OCI-LY7 (cell line): Measurements from ENCODE around the gene PKHD1. TPM values are rescaled to one million over a fixed set of nuclear protein-coding genes. Genes with fewer than 3 reads are reported as not detected.
"Not testable (repeated sequence)": the region's sequence is repeated elsewhere in the genome, so short reads cannot be mapped to it uniquely, and the experiment has no call there.

Source experiments
- BruUV-seq: library from RNA; stranded (reverse); fragments of 400-500 nt; replicated peaks from 2 replicates; lab custom pipeline; 2021; lab: Mats Ljungman, UMichigan
- CTCF ChIA-PET: fragments of 300-600 bp; sonication (Branson Sonifier 250); formaldehyde crosslinking; loops from one replicate; lab custom pipeline; 2022; ENCODE audit warnings: antibody characterized with exemption; ENCODE audit not compliant: unreplicated experiment; lab: Charles Lee
- POLR2A ChIA-PET: fragments of 300-600 bp; sonication (Branson Sonifier 250); formaldehyde crosslinking; loops from one replicate; lab custom pipeline; 2022; ENCODE audit warnings: antibody characterized with exemption; lab: Charles Lee
- DNase-seq: peaks from one replicate; pipeline ENCODE4 v3.0.0-alpha.2; 2015; ENCODE audit warnings: low spot score
- H2AFZ ChIP-seq: fragments of 200-600 bp; sonication (generic), shearing (Covaris generic); 2 replicates; pipeline ENCODE4 v1.6.1; 2014; ENCODE audit warnings: mild to moderate bottlenecking, antibody characterized with exemption, low read length, moderate library complexity
- H3K27ac ChIP-seq: fragments of 200-600 bp; sonication (generic); 2 replicates; pipeline ENCODE4 v1.5.1; 2014; ENCODE audit warnings: mixed run types, low read depth, mild to moderate bottlenecking, moderate library complexity, low read length, inconsistent platforms; ENCODE audit not compliant: poor library complexity, severe bottlenecking
- H3K36me3 ChIP-seq: fragments of 200-600 bp; sonication (generic); 2 replicates; pipeline ENCODE4 v1.6.1; 2014; ENCODE audit warnings: mild to moderate bottlenecking, antibody characterized with exemption, low read length, moderate library complexity, mixed read lengths; ENCODE audit not compliant: insufficient read depth
- H3K4me1 ChIP-seq: fragments of 200-600 bp; sonication (generic); 2 replicates; pipeline ENCODE4 v1.5.1; 2014; ENCODE audit warnings: mild to moderate bottlenecking, low read length; ENCODE audit not compliant: insufficient read depth, poor library complexity, severe bottlenecking
- H3K4me2 ChIP-seq: fragments of 200-600 bp; sonication (generic); 2 replicates; pipeline ENCODE4 v1.6.1; 2014; ENCODE audit warnings: mild to moderate bottlenecking, low read length
- H3K4me3 ChIP-seq: fragments of 200-600 bp; sonication (generic); 2 replicates; pipeline ENCODE4 v1.5.1; 2014; ENCODE audit warnings: mild to moderate bottlenecking, low read depth, low read length; ENCODE audit not compliant: poor library complexity, severe bottlenecking
- H3K79me2 ChIP-seq: fragments of 200-600 bp; sonication (generic); 2 replicates; pipeline ENCODE4 v1.6.1; 2016; ENCODE audit warnings: low read depth, mild to moderate bottlenecking, low read length, moderate library complexity, mixed read lengths; ENCODE audit not compliant: insufficient read depth
- H3K9me2 ChIP-seq: fragments of 200-600 bp; sonication (generic); 2 replicates; pipeline ENCODE4 v1.6.1; 2016; ENCODE audit warnings: mild to moderate bottlenecking, low read length, mixed read lengths; ENCODE audit not compliant: insufficient read depth
- H3K9me3 ChIP-seq: fragments of 200-600 bp; sonication (generic); 2 replicates; pipeline ENCODE4 v1.6.1; 2014; ENCODE audit warnings: mild to moderate bottlenecking, mixed run types, low read length, mixed read lengths
- H4K20me1 ChIP-seq: fragments of 200-600 bp; sonication (generic); 2 replicates; pipeline ENCODE4 v1.6.1; 2014; ENCODE audit warnings: mild to moderate bottlenecking, antibody characterized with exemption, low read length, moderate library complexity, mixed read lengths; ENCODE audit not compliant: insufficient read depth
- CTCF ChIP-seq: fragments of 200-600 bp; sonication (generic); conservative IDR thresholded peaks from 2 replicates; pipeline ENCODE4 v1.5.1; 2014; ENCODE audit warnings: mild to moderate bottlenecking, antibody characterized with exemption, low read length, moderate library complexity, mixed read lengths
- EZH2phosphoT487 ChIP-seq: fragments of 200-600 bp; sonication (generic); IDR thresholded peaks from 2 replicates; pipeline ENCODE4 v1.6.1; 2018; ENCODE audit warnings: low read depth, borderline replicate concordance, mild to moderate bottlenecking, mixed run types, antibody characterized with exemption, low read length, moderate library complexity, mixed read lengths
- intact Hi-C: fragments of 100-400 bp; cut with micrococcal nuclease; formaldehyde crosslinking; loops from one replicate; pipeline ENCODE4 v1.10.0; 2022; ENCODE audit not compliant: unreplicated experiment
- total RNA-seq, 2 experiments: library from RNA; depleted of rRNA in 1 of 2; stranded (reverse); fragments of >200 nt in 1 of 2; shearing (Covaris generic) in 1 of 2; gene quantifications; 2 replicates each; pipeline ENCODE4 v1.2.3, GENCODE V29; 2014 to 2022

The PKHD1 gene
- total RNA-seq, 2 experiments from 2014 or later, result not detected

- ChIA-PET CTCF (no interaction called here), POLR2A (no interaction called here)
- Histone ChIP-seq H3K27ac (no peak overlapping the region), H3K4me1 (no peaks in the 10 kb centered on the region), H2AFZ (no peak overlapping the region), H3K79me2 (no peaks in the 10 kb centered on the region), H3K9me3 (no peaks in the 10 kb centered on the region), H3K36me3 (no peaks in the 10 kb centered on the region), H3K4me2 (no peak overlapping the region), H3K4me3 (no peak overlapping the region), H3K9me2 (no peaks in the 10 kb centered on the region), H4K20me1 (no peaks in the 10 kb centered on the region)
- no peak for DNase-seq
- no TSS peak for BruUV-seq
- intact Hi-C loops, result no loop called here
- TF ChIP-seq CTCF (no peak), EZH2phosphoT487 (no peak)
Measured at GRCh38 chr6:51926125-51926524, 161.3 kb downstream of the PKHD1 start.

GRCh38 chr6:51922479-51922878 is 164.9 kb downstream of the PKHD1 start:
- H3K4me1 ChIP-seq, H3K27ac ChIP-seq, H3K4me2 ChIP-seq, H3K4me3 ChIP-seq, H2AFZ ChIP-seq, CTCF ChIA-PET, H3K9me2 ChIP-seq, DNase-seq, H3K36me3 ChIP-seq, intact Hi-C loops, BruUV-seq, H4K20me1 ChIP-seq, H3K9me3 ChIP-seq, H3K79me2 ChIP-seq: not testable (repeated sequence)
- POLR2A ChIA-PET, result interaction anchor here (1.5 kb wide), 1 partner anchor 12 kb away, joined by 3 read pairs; no protein-coding TSS in a partner anchor

GRCh38 chr6:51918347-51918746 is 169.1 kb downstream of the PKHD1 start:
- H3K36me3 ChIP-seq, H2AFZ ChIP-seq, intact Hi-C loops, POLR2A ChIA-PET, H3K9me3 ChIP-seq, BruUV-seq, H3K79me2 ChIP-seq, H3K4me3 ChIP-seq, DNase-seq, H3K9me2 ChIP-seq, H3K27ac ChIP-seq, H4K20me1 ChIP-seq, H3K4me2 ChIP-seq, CTCF ChIA-PET, H3K4me1 ChIP-seq: not testable (repeated sequence)

- Histone ChIP-seq H3K36me3 (no peaks in the 10 kb centered on the region), H3K4me3 (no peak overlapping the region), H2AFZ (no peak overlapping the region), H4K20me1 (no peaks in the 10 kb centered on the region), H3K4me1 (no peaks in the 10 kb centered on the region), H3K9me3 (no peaks in the 10 kb centered on the region), H3K27ac (no peak overlapping the region), H3K4me2 (no peak overlapping the region), H3K9me2 (no peaks in the 10 kb centered on the region), H3K79me2 (no peaks in the 10 kb centered on the region)
- BruUV-seq, result no TSS peak
- ChIA-PET CTCF (no interaction called here), POLR2A (no interaction called here)
- intact Hi-C loops, result no loop called here
- TF ChIP-seq CTCF, result no peak
- TF ChIP-seq EZH2phosphoT487, result no peak
- no peak for DNase-seq
Measured at GRCh38 chr6:51915098-51915497, 172.3 kb downstream of the PKHD1 start.
